Suprapubic skin (tissue), 3 donors: ENCODE results near the gene FLT1.

Experiments used
- CTCF ChIP-seq, 2 donors: fragments of 200-600 bp in 1 of 2; fragments of 450-650 bp in 1 of 2; sonication (generic) in 1 of 2; IDR thresholded peaks; one replicate each; pipeline ENCODE4 v1.5.1; 2016 to 2019; ENCODE audit warnings: antibody characterized with exemption in 2 of 2, mild to moderate bottlenecking in 1 of 2, moderate library complexity in 1 of 2
- POLR2AphosphoS5 ChIP-seq, 3 donors: sonication (generic); formaldehyde crosslinking; IDR thresholded peaks; one replicate each; pipeline ENCODE4 v1.6.1; 2017; ENCODE audit warnings: antibody characterized with exemption in 3 of 3

- TF ChIP-seq CTCF (IDR thresholded peaks at IDR 0.05) (no peak), POLR2AphosphoS5 (IDR thresholded peaks at IDR 0.05) (no peak)
These were observed 188.6 kb downstream of the FLT1 start for GRCh38 chr13:28306325-28306724.
